GM13976 (cell line): Measurements from ENCODE around the gene MPDZ.

Experiments
- DNase-seq: peaks from one replicate; pipeline ENCODE4 v3.0.0; 2012; ENCODE audit warnings: low spot score
- in situ Hi-C: fragments of 300-500 bp; cut with MboI; formaldehyde crosslinking; loops from one replicate; pipeline ENCODE4 v1.12.0; 2022; ENCODE audit warnings: low sequenced_read_pairs, mixed read lengths, inconsistent platforms; ENCODE audit not compliant: unreplicated experiment
- TF ChIP-seq, protein P1 (sequence below): IDR thresholded peaks from 2 replicates; pipeline ENCODE4 v1.5.1; 2012; ENCODE audit warnings: borderline replicate concordance, mild to moderate bottlenecking; ENCODE audit not compliant: insufficient read depth; ENCODE audit errors: extremely low read depth, missing control alignments, control extremely low read depth

Gene MPDZ

GRCh38 chr9:13090628-13091027 lies 188.9 kb downstream of the MPDZ start:
- DNase-seq: no peak
- TF ChIP-seq, protein P1, sequence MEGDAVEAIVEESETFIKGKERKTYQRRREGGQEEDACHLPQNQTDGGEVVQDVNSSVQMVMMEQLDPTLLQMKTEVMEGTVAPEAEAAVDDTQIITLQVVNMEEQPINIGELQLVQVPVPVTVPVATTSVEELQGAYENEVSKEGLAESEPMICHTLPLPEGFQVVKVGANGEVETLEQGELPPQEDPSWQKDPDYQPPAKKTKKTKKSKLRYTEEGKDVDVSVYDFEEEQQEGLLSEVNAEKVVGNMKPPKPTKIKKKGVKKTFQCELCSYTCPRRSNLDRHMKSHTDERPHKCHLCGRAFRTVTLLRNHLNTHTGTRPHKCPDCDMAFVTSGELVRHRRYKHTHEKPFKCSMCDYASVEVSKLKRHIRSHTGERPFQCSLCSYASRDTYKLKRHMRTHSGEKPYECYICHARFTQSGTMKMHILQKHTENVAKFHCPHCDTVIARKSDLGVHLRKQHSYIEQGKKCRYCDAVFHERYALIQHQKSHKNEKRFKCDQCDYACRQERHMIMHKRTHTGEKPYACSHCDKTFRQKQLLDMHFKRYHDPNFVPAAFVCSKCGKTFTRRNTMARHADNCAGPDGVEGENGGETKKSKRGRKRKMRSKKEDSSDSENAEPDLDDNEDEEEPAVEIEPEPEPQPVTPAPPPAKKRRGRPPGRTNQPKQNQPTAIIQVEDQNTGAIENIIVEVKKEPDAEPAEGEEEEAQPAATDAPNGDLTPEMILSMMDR: no peak
- in situ Hi-C loops: no loop called here

DNA sequence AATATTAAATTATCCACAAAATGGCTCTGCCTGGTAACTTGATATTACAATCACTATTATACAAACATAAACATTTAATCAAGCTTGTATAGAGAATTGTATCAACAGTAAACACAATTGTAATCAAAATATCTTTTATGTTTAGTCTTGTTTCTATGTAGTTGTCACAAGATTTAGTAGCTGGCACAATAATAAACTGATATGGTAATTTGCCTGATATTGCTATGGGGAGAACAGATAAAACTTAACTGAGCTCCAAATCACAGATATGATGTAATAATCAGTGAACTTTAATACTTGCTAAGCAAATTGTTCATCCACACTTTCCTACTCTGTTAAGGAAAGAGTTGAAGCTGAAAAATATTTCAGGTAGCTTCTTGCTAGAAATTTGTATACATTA lies 189.8 kb downstream of the MPDZ start:
- no peak for DNase-seq

DNA sequence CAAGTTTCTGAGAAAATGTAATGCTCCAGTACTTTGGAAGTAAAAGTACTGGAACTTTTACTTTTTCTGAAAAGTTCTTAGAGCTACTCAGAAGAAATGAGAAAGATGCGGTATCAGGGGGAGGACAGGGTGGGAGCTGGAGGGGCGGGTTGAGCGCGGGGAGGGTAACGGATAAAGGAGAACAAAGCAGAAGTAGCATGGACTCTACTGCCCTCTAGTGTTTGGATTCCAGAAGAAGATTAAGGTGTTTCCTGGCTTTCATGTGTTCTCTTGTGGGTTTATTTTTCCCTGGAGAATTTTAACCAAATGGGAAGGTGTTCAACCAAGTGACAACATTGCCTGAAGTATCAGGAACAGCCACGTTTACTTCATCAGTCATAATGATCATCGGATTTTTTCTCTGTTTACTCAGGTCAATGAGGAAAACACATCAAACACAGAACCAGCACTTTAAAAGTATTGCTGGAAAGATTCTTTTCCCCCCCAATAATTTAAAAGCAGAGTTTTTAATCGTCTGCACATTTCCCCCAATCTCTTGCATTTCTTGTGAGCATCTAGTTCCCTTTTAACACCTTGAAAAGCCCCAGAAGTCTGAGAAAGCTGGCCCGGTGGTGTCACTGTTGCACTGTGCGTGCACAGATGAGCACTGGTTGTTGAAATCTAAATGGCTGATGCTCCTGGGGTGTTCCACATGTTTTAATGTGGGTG lies 190.6 kb downstream of the MPDZ start:
- in situ Hi-C loops: no loop called here
- TF ChIP-seq, protein P1: peak; percentile 55

More for the DNA sequence above, 189.8 kb downstream of the MPDZ start:
- TF ChIP-seq, protein P1: no peak
- in situ Hi-C loops: no loop called here

DNA sequence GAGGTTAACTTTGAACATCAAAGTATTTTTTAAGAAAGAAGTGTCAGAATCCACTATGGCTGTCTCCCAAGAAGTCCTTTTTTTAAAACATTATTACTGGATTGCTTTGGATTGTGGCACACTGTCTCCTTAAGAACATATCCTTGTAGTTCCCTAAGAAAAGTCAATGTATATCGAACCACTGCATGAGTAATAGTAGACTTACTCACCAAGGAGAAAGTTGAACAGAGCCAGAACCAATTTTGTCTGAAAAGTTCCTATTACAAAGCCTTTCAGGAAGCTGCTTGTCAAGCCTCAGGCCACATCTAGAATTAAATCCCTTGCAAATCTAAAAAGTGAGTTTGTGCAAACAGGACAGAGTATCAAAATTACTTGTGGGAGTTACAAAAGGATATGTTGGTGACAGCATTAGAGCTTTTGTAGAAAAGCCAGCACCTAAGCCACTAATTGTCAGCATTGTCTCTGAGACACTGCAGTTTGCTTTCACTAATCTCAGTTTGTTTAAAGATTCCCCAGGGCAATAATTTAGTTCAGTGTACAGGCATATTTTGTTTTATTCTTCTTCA lies 195.4 kb downstream of the MPDZ start:
- DNase-seq: no peak
- TF ChIP-seq, protein P1: no peak
- in situ Hi-C loops: no loop called here

More for the DNA sequence above, 190.6 kb downstream of the MPDZ start:
- DNase-seq: peak; percentile 76

DNA sequence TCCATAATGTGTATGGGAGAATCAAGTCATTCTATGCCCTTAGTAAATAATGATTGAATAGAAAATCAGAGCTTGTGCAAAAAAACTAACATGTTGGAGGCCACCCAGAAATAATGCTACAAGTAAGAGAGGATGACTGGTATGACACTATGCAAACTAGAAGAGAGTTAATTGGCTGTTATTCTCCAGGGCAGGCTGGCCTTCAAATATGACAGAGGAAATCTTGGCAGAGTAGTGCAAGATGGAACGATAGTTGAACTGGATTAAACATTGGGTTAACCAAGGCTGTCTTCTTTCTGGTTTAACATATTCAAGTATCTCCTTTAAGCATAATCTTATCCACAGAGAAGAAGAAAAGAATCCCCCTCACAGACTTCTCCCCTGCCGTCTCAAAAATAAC lies 196.1 kb downstream of the MPDZ start:
- in situ Hi-C loops: no loop called here
- no peak for DNase-seq
- TF ChIP-seq, protein P1: no peak

DNA sequence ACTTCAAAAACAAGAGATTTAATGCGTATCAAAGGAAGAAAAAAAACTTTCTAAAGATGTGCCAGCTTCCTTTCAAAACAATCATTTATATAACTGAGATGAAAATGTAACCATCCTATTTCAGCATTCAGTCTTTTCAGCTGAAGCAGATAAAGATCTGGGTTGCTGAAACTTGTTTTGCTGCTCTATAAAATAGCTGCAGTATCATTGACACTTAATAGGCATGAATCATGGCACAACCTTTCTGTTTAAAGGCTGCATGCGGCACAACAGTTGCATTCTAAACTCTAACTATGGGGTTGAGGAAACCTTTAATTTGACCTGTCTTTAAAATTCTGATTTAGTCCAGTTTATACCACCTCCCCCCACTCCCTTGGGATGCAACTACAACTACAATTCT lies 196.7 kb downstream of the MPDZ start:
- in situ Hi-C loops: no loop called here
- DNase-seq: no peak
- TF ChIP-seq, protein P1: no peak

- TF ChIP-seq, protein P1: no peak
- in situ Hi-C loops: no loop called here
- no peak for DNase-seq
Observed at GRCh38 chr9:13078164-13078563, 201.3 kb downstream of the MPDZ start.
